HAP-1 (cell line): Measurements from ENCODE around the gene TNFRSF1A.
"Not testable (repeated sequence)": the region's sequence is repeated elsewhere in the genome, so short reads cannot be mapped to it uniquely, and the experiment has no call there.

Experiments used
- DNase-seq, 2 experiments: peaks; one replicate each; pipeline ENCODE4 v3.0.0-alpha.2; 2016 to 2020; ENCODE audit warnings: low spot score in 2 of 2
- H3K27me3 ChIP-seq: fragments of 250-450 bp; sonication (Bioruptor Pico); 2 replicates; pipeline ENCODE4 v1.5.1; 2020; ENCODE audit warnings: low read depth, mild to moderate bottlenecking, moderate library complexity
- H3K36me3 ChIP-seq: fragments of 250-450 bp; sonication (Bioruptor Pico); replicated peaks from 2 replicates; pipeline ENCODE4 v1.5.1; 2020; ENCODE audit warnings: mild to moderate bottlenecking
- H3K4me1 ChIP-seq: fragments of 250-450 bp; sonication (Bioruptor Pico); 2 replicates; pipeline ENCODE4 v1.5.1; 2020; ENCODE audit warnings: mild to moderate bottlenecking
- H3K4me3 ChIP-seq: fragments of 250-450 bp; sonication (Bioruptor Pico); 2 replicates; pipeline ENCODE4 v1.5.1; 2020; ENCODE audit warnings: mild to moderate bottlenecking, moderate library complexity
- H3K9me3 ChIP-seq: fragments of 250-450 bp; sonication (Bioruptor Pico); 2 replicates; pipeline ENCODE4 v1.5.1; 2020; ENCODE audit warnings: mild to moderate bottlenecking, moderate library complexity
- in situ Hi-C: fragments of 300-500 bp; cut with MboI; formaldehyde crosslinking; loops from 3 replicates; pipeline ENCODE4 v1.14.3; 2020; ENCODE audit warnings: low sequenced_read_pairs, inconsistent platforms, mixed read lengths

The TNFRSF1A gene

DNA sequence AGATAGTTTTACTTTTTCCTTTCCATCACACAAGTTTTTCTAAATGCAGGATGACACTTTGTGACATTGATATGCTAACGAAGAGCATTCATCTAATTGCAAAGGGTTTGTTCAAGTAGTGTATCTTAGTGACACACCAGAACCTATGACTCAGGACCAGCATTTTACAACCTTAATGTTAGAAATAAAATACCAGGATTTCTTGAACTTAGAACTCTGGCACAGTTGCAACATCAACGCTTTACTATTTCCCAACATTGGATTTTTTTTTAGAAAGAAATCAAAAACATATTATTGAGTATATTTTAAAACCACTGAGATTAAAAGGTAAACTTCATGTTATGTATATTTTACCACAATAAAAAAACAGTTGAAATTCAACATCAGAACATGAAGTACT lies 49.3 kb downstream of the TNFRSF1A start:
- H3K4me1 ChIP-seq, result peaks cover 24% of the 10 kb centered on the region
- no peaks in the 10 kb centered on the region for H3K36me3 ChIP-seq
- DNase-seq, result peak in 1 of 2 experiments; percentile 23
- in situ Hi-C loops, result no loop called here
- no peaks in the 10 kb centered on the region for H3K27me3 ChIP-seq
- peaks cover 3% of the 10 kb centered on the region for H3K9me3 ChIP-seq
- no peak overlapping the region for H3K4me3 ChIP-seq

DNA sequence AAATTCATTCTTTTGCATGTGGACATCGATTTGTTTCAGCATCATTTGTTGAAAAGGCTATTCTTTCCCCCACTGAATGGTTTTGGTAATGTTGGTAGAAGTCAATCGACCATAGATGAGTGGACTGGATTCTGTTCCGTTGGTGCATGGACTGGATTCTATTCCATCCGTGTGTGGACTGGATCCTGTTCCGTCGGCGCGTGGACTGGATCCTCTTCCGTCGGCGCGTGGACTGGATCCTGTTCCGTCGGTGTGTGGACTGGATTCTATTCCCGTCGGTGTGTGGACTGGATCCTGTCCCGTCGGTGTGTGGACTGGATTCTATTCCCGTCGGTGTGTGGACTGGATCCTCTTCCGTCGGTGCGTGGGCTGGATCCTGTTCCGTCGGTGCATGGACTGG lies 52.0 kb downstream of the TNFRSF1A start:
- H3K9me3 ChIP-seq, H3K4me3 ChIP-seq, DNase-seq, H3K27me3 ChIP-seq, in situ Hi-C loops, H3K36me3 ChIP-seq: not testable (repeated sequence)
- H3K4me1 ChIP-seq, result peaks cover 11% of the 10 kb centered on the region; the same call in 1 of the 2 replicates

DNA sequence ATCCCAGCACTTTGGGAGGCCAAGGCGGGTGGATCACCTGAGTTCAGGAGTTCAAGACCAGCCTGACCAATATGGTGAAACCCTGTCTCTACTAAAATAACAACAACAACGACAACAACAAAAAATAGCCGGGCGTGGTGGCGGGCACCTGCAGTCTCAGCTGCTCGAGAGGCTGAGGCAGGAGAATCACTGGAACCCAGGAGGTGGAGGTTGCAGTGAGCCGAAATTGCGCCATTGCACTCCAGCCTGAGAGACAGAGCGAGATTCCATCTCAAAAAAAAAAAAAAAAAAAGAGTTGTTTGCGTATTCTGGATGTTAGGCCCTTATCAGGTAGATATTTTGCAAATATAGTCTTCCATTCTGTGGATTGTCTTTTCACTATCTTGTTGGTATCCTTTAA lies 52.8 kb downstream of the TNFRSF1A start:
- H3K9me3 ChIP-seq, H3K4me3 ChIP-seq, in situ Hi-C loops, H3K27me3 ChIP-seq, H3K4me1 ChIP-seq, H3K36me3 ChIP-seq, DNase-seq: not testable (repeated sequence)

DNA sequence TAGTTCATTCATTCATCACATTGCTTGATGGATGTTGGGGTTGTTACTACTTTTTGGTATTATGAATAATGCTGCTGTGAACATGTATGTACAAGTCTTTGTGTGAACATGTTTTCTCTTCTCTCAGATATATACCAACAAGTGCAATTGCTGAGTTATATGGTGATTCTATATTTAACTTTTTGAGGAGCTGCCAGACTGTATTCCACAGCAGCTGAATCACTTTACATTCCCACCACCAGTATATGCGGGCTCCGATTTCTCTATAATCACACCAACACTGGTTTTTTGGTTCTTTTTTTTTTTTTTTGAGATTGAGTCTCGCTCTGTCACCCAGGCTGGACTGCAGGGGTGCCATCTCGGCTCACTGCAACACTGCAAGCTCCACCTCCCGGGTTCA lies 53.6 kb downstream of the TNFRSF1A start:
- H3K4me3 ChIP-seq, result no peak overlapping the region
- no peaks in the 10 kb centered on the region for H3K36me3 ChIP-seq
- H3K27me3 ChIP-seq, result no peaks in the 10 kb centered on the region
- peaks cover 3% of the 10 kb centered on the region for H3K9me3 ChIP-seq
- in situ Hi-C loops, result no loop called here
- H3K4me1 ChIP-seq, result peaks cover 5% of the 10 kb centered on the region; the same call in 1 of the 2 replicates
- no peak for DNase-seq

DNA sequence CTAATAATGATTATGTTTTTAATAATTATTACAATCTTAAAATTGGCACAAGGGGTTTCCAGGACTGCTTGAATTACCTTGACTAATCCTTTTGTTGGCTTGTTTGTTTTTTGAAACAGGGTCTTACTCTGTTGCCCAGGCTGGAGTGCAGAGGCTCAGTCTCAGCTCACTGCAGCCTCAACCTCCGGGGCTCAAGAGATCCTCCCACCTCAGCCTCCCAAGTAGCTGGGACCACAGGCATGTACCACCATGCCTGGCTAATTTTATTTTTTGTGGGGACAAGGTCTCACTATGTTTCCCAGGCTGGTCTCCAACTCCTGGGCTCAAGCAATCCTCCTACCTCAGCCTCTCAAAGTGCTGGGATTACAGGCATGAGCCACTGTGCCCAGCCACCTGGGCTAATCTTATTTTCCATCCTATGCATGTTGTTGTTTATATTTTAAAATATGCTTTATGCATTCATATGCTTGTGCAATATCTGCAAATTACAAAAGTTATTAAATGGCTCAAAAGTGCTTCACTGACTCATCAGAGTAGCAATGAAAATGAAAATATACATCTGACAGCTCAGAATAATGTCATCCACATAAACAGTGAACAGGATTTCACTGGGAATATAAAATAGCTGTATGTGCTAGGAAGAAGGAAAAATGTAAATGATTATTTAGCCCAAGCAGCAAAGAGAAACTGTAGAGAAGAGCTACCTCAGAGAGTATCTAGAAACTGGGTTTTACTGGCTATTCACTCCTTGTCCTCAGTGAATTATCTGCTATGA lies 56.2 kb downstream of the TNFRSF1A start:
- Histone ChIP-seq H3K9me3 (no peaks in the 10 kb centered on the region), H3K4me1 (no peaks in the 10 kb centered on the region), H3K36me3 (no peaks in the 10 kb centered on the region), H3K27me3 (no peaks in the 10 kb centered on the region), H3K4me3 (no peak overlapping the region)
- no peak for DNase-seq
- in situ Hi-C loops, result no loop called here

DNA sequence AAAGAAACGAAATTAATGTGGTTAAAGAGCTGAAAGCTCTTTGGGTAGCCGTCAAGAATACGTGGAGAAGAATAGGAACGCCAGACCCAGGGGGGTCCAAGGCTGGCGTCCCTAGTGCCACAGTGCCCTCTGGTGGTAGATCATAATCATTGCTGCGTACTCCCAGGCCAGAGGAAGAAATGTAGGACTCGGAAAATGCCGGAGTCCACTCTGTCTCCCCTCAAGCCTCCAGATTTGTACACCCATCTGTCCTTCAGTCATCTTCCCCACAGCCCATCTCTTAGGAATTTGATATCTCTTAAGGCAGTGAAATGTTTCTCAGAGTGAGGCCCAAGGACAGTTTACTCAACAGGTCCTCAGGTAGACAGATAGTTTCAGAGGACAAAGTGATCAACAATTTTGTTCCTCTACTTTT lies 56.8 kb downstream of the TNFRSF1A start:
- no peaks in the 10 kb centered on the region for H3K27me3 ChIP-seq
- H3K9me3 ChIP-seq, result no peaks in the 10 kb centered on the region
- H3K36me3 ChIP-seq, result no peaks in the 10 kb centered on the region
- DNase-seq, result peak; percentile 76 to 81
- no peaks in the 10 kb centered on the region for H3K4me1 ChIP-seq
- H3K4me3 ChIP-seq, result no peak overlapping the region
- in situ Hi-C loops, result no loop called here

DNA sequence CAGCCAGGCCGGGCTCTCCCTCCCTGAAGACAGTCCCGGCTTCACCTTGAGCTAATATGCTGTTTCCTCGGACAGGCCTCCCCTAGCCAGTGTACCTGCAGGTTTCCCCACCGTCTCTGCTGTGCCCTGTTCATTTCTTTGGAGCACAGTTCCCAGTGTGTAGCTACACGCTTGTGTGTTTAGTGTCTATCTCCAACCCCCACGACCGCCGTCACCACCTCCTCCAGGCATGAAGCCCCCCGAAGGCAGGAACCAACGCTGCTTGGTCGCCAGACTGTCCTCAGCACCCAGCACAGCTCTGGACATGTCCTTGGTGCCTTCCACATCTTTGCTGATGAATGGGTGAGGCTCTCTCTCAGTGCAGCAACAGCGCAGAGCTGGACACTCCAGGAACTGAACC lies 57.6 kb downstream of the TNFRSF1A start:
- Histone ChIP-seq H3K9me3 (no peaks in the 10 kb centered on the region), H3K4me1 (no peaks in the 10 kb centered on the region; the same call in 1 of the 2 replicates), H3K4me3 (no peak overlapping the region), H3K27me3 (no peaks in the 10 kb centered on the region), H3K36me3 (no peaks in the 10 kb centered on the region)
- no peak for DNase-seq
- in situ Hi-C loops, result loop anchor here (5.0 kb wide), 2 partner anchors 222 to 297 kb away; no protein-coding TSS in a partner anchor

DNA sequence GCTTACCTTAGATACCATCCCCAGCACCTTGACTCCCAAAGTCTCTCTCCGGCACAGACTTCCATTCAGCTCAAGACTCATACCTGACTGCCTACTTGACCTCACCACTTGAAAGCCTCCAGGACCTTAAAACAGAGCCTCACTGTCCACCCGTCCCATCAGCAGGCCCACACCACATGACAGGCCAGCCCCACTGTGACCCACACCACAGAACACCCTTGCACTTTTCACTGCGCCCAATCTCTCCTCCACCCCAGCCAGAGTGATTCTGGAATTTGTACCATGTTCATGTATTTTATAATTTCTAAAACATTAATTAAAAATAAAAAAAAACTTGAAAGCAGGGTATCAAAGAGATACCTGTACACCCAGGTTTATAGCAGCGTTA lies 59.4 kb downstream of the TNFRSF1A start:
- H3K4me1 ChIP-seq, result peaks cover 8% of the 10 kb centered on the region
- H3K9me3 ChIP-seq, result no peaks in the 10 kb centered on the region
- no peaks in the 10 kb centered on the region for H3K27me3 ChIP-seq
- H3K4me3 ChIP-seq, result no peak overlapping the region
- in situ Hi-C loops, result loop anchor here (5.0 kb wide), 2 partner anchors 220 to 295 kb away; no protein-coding TSS in a partner anchor
- H3K36me3 ChIP-seq, result no peaks in the 10 kb centered on the region
- DNase-seq, result no peak

DNA sequence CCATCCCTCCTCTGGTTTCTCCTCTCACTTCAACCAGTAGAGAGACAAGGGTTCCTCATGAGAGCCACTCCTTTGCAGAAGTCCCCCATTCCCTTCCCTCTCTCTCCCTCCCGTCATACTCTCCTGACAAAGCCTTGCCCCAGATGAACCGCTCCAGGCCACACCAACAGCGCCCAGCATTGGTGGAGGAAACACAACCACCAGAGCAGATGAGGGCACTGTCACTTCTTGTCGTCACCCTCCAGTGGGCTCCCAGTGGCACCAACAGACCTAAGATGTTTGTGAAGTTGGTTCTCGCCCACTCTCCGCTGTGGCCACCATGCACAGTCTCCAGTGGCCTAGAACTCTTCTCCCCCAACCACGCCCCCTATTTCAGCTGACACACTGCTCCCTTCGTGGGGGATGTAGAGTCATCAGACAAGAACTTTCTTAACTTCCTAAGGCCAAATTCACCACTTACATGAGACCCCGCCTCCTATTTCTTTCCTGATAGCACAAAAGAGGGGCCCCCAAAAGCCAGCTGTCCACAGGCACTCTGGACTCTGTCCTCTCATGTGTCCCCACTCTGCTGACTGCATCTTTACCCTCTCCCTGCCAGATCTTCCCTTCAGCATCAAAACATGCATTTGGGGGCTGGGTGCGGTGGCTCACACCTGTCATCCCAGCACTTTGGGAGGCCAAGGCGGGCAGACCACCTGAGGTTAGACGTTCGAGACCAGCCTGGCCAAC lies 60.6 kb downstream of the TNFRSF1A start:
- DNase-seq, result no peak
- Histone ChIP-seq H3K4me3 (no peak overlapping the region), H3K27me3 (no peaks in the 10 kb centered on the region), H3K4me1 (peaks cover 8% of the 10 kb centered on the region), H3K36me3 (no peaks in the 10 kb centered on the region), H3K9me3 (no peaks in the 10 kb centered on the region)
- in situ Hi-C loops, result loop anchor here (5.0 kb wide), 2 partner anchors 219 to 294 kb away; no protein-coding TSS in a partner anchor

DNA sequence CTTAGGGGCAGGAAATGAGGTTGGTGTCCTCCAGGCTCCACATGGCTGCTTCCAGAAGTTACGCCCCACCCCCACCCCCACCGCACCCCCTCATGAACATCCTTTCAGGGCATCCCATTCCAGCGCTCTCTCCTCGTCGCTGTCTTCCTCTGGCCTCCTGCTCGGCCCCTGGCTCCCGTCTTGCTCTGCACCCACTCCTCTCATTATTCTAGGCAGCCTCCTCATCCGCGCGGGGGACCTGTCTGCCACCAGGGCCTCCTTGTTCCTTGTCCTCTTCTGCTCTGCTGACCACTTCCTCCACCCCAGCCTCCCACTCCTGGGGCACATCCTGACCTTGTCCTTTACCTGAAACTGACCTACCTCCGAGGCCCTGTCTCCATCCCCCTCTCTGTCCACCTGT lies 61.2 kb downstream of the TNFRSF1A start:
- no peak overlapping the region for H3K4me3 ChIP-seq
- no peaks in the 10 kb centered on the region for H3K9me3 ChIP-seq
- DNase-seq, result no peak
- H3K36me3 ChIP-seq, result no peaks in the 10 kb centered on the region
- in situ Hi-C loops, result loop anchor here (5.0 kb wide), 2 partner anchors 218 to 293 kb away; no protein-coding TSS in a partner anchor
- H3K4me1 ChIP-seq, result peaks cover 8% of the 10 kb centered on the region
- H3K27me3 ChIP-seq, result no peaks in the 10 kb centered on the region

DNA sequence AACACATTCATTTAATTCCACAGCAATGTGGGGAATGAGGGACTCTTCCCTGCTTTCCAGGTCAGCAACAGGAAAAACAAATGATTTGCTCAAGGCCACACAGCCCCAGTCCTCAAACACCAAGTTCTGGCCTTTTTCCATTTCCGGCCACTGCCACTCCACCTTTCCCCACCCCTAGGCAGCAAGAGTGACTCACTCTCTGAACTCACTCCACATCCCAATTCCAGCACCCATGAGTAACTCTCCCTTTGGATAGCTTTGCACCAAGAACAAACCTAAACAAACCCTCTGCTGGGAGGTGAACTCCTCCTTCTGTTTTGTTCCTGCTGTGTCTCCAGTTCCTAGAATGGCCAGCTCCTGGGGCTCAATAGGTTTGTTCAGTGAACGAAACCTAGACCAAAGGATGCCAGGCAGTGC lies 61.8 kb downstream of the TNFRSF1A start:
- no peak for DNase-seq
- no peak overlapping the region for H3K4me3 ChIP-seq
- no peaks in the 10 kb centered on the region for H3K36me3 ChIP-seq
- no peaks in the 10 kb centered on the region for H3K27me3 ChIP-seq
- no peaks in the 10 kb centered on the region for H3K9me3 ChIP-seq
- H3K4me1 ChIP-seq, result peaks cover 8% of the 10 kb centered on the region
- in situ Hi-C loops, result loop anchor here (5.0 kb wide), 2 partner anchors 218 to 293 kb away; no protein-coding TSS in a partner anchor

DNA sequence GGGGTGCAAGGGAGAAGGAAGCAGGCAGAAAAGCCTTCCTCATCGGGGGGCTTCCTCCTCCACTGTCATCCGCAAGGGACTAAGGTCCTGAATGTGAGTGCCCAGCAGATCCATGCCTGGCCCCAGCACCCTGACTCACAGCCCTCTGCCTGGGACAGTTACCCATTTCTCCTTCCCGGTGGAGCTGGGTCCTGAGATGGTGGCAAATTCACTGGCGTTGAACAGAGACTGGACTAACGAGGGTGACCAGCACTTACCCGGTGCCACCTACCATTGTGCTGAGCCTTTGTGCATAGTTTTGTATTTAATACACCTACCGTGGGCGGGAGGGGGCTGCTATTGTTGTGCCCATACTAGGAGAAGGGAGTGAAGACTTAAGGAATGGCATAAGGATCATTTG lies 62.2 kb downstream of the TNFRSF1A start:
- Histone ChIP-seq H3K4me1 (peaks cover 8% of the 10 kb centered on the region), H3K4me3 (no peak overlapping the region), H3K27me3 (no peaks in the 10 kb centered on the region), H3K36me3 (no peaks in the 10 kb centered on the region), H3K9me3 (no peaks in the 10 kb centered on the region)
- in situ Hi-C loops, result loop anchor here (5.0 kb wide), 3 partner anchors 72 to 292 kb away; no protein-coding TSS in a partner anchor
- no peak for DNase-seq

DNA sequence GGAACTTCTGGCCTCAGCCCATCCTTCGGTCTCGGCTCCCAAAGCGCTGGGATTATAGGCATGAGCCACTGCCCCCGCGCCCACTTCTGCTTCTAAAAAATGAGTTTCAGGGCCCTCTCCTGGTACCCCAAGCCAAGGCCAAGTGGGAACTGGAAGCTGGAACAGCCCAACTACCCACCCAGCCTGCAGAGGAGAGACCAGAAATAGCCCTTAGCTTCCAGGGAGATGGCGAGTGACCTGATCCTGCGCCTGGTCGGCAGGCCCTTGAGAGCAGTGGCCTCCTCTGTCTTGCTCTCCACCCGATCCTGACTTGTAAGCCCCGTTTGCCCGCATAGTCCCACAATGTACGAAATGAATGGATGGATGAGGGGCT lies 62.6 kb downstream of the TNFRSF1A start:
- no peak overlapping the region for H3K4me3 ChIP-seq
- in situ Hi-C loops, result loop anchor here (5.0 kb wide), 1 partner anchor 72 kb away; no protein-coding TSS in a partner anchor
- H3K27me3 ChIP-seq, result no peaks in the 10 kb centered on the region

More for the DNA sequence above, 62.6 kb downstream of the TNFRSF1A start:
- Histone ChIP-seq H3K4me1 (peaks cover 8% of the 10 kb centered on the region), H3K36me3 (no peaks in the 10 kb centered on the region), H3K9me3 (no peaks in the 10 kb centered on the region)
- DNase-seq, result no peak
